ENCODE measurements around the gene SSRP1. TPM values are rescaled to one million over a fixed set of nuclear protein-coding genes. Genes with fewer than 3 reads are reported as not detected.

Gene SSRP1
- total and polyA plus RNA-seq, 2 of the 4 experiments (the other 2 are of a cell fraction): 106 to 146 TPM

- no peak overlapping the region for H2BK15ac ChIP-seq (ENCODE audit: low read depth, low read length)
- H2AFZ ChIP-seq (replicated peaks; ENCODE audit: low read length, poor library complexity): no peak overlapping the region
- no TSS peak for BruUV-seq (replicated peaks)
- H3K4me2 ChIP-seq (ENCODE audit: low read depth, low read length): no peak overlapping the region
- no peak overlapping the region for H4K5ac ChIP-seq (ENCODE audit: low read depth, low read length)
- dilution Hi-C loops (cut with HindIII; ENCODE audit: low sequenced_read_pairs, unreplicated experiment) (no loop called here), intact Hi-C loops (cut with micrococcal nuclease) (no loop called here), in situ Hi-C loops (cut with MboI; ENCODE audit: low sequenced_read_pairs) (loop anchor here (25.0 kb wide), 1 partner anchor 531 kb away; no protein-coding TSS in a partner anchor)
- H3K36me3 ChIP-seq (ENCODE audit: control insufficient read depth, insufficient read depth, low read length): no peaks in the 10 kb centered on the region
- no peaks in the 10 kb centered on the region for H3K9me1 ChIP-seq (ENCODE audit: insufficient read depth, low read length)
- no peak overlapping the region for H3K23ac ChIP-seq (ENCODE audit: low read depth, low read length)
- no peak overlapping the region for H3K14ac ChIP-seq (replicated peaks; ENCODE audit: low read depth, low read length)
- H3K27ac ChIP-seq (ENCODE audit: insufficient read depth, low read length): no peak overlapping the region
- H3K18ac ChIP-seq (ENCODE audit: low read depth, low read length): no peak overlapping the region
- no peak overlapping the region for H2BK20ac ChIP-seq (ENCODE audit: low read depth, low read length)
- no peaks in the 10 kb centered on the region for H4K20me1 ChIP-seq (ENCODE audit: insufficient read depth, low read length)
- peaks cover 44% of the 10 kb centered on the region for H3K27me3 ChIP-seq (ENCODE audit: control insufficient read depth, insufficient read depth, low read length)
- no peak overlapping the region for H3K56ac ChIP-seq (ENCODE audit: extremely low read depth, insufficient read depth, low read length)
- no peaks in the 10 kb centered on the region for H3K9me3 ChIP-seq (ENCODE audit: control insufficient read depth, insufficient read depth, low read length)
- no peak overlapping the region for H2AK5ac ChIP-seq (ENCODE audit: low read depth, low read length)
- H2BK120ac ChIP-seq (ENCODE audit: low read depth, low read length): no peak overlapping the region
- H3K4ac ChIP-seq (ENCODE audit: low read depth, low read length): no peak overlapping the region
- POLR2A ChIA-PET (ENCODE audit: unreplicated experiment): no interaction called here
- no peak overlapping the region for H2BK5ac ChIP-seq (ENCODE audit: low read depth, low read length, poor library complexity, severe bottlenecking)
- no peak for TF ChIP-seq CTCF (conservative IDR thresholded peaks at IDR 0.05; ENCODE audit: low read depth, low read length)
- no peak overlapping the region for H3K4me3 ChIP-seq (ENCODE audit: insufficient read depth, low read depth, low read length)
- no peak overlapping the region for H2AK9ac ChIP-seq (replicated peaks; ENCODE audit: low read depth, low read length, poor library complexity)
- no peak overlapping the region for H4K8ac ChIP-seq (ENCODE audit: low read depth in 2 of 2, low read length in 2 of 2)
- ATAC-seq (ENCODE audit: low read depth): no peak
- DNase-seq: no peak
- no peaks in the 10 kb centered on the region for H3K79me1 ChIP-seq (ENCODE audit: low read depth in 1 of 2, low read length in 2 of 2)
- CTCF ChIA-PET: no interaction called here
- no peak overlapping the region for H4K91ac ChIP-seq (ENCODE audit: insufficient read depth, low read depth, low read length)
- no peak overlapping the region for H3K9ac ChIP-seq (ENCODE audit: low read depth, low read length)
- H3K4me1 ChIP-seq (ENCODE audit: control insufficient read depth, insufficient read depth, low read length): no peaks in the 10 kb centered on the region
- WGBS, 2 experiments (ENCODE audit: extremely low coverage in 2 of 2, insufficient read length in 1 of 2): no CpG with 5 or more reads among the region's 19 CpGs
Observed at GRCh38 chr11:57368106-57368844, 32.6 kb upstream of the SSRP1 start.
